Astrocyte (in vitro differentiated cells and primary cell): ENCODE measurements around the gene FAM98B. TPM values are rescaled to one million over a fixed set of nuclear protein-coding genes. Genes with fewer than 3 reads are reported as not detected.

Source experiments
- DNase-seq: peaks from one replicate; pipeline ENCODE4 v3.0.0-alpha.2; 2010; ENCODE audit warnings: low read depth
- FAIRE-seq: peaks from 2 replicates; lab custom pipeline; 2011; peaks lifted over from hg19 to GRCh38; lab: Jason Lieb, UNC
- H2AFZ ChIP-seq: 2 replicates; pipeline ENCODE4 v1.6.0; 2012; ENCODE audit warnings: low read depth, low read length, inconsistent platforms
- H3K27ac ChIP-seq: 2 replicates; pipeline ENCODE4 v1.5.1; 2011; ENCODE audit warnings: low read depth, low read length, inconsistent platforms
- H3K27me3 ChIP-seq: 2 replicates; pipeline ENCODE4 v1.6.0; 2011; ENCODE audit warnings: low read length, inconsistent platforms; ENCODE audit not compliant: insufficient read depth
- H3K36me3 ChIP-seq: 2 replicates; pipeline ENCODE4 v1.5.1; 2011; ENCODE audit warnings: low read length, inconsistent platforms; ENCODE audit not compliant: insufficient read depth
- H3K4me1 ChIP-seq: 2 replicates; pipeline ENCODE4 v1.5.1; 2011; ENCODE audit warnings: low read length, inconsistent platforms; ENCODE audit not compliant: insufficient read depth
- H3K4me2 ChIP-seq: 2 replicates; pipeline ENCODE4 v1.6.0; 2012; ENCODE audit warnings: low read length, inconsistent platforms
- H3K4me3 ChIP-seq: 2 replicates; pipeline ENCODE4 v1.5.1; 2011; ENCODE audit warnings: low read depth, mild to moderate bottlenecking, low read length, inconsistent platforms; ENCODE audit not compliant: insufficient read depth
- H3K79me2 ChIP-seq: 2 replicates; pipeline ENCODE4 v1.6.0; 2012; ENCODE audit warnings: mild to moderate bottlenecking, low read length, inconsistent platforms; ENCODE audit not compliant: insufficient read depth
- H3K9ac ChIP-seq: 2 replicates; pipeline ENCODE4 v1.6.0; 2012; ENCODE audit warnings: mild to moderate bottlenecking, low read length, inconsistent platforms
- H3K9me3 ChIP-seq: 2 replicates; pipeline ENCODE4 v1.5.1; 2012; ENCODE audit warnings: low read depth, mild to moderate bottlenecking, low read length, inconsistent platforms; ENCODE audit not compliant: insufficient read depth
- H4K20me1 ChIP-seq: 2 replicates; pipeline ENCODE4 v1.6.0; 2012; ENCODE audit warnings: low read length, inconsistent platforms; ENCODE audit not compliant: insufficient read depth
- H3K27ac Mint-ChIP-seq: one replicate; pipeline ENCODE4 v1.8.0; 2021; ENCODE audit warnings: mild to moderate bottlenecking, mixed read lengths; ENCODE audit not compliant: unreplicated experiment
- H3K27me3 Mint-ChIP-seq: one replicate; pipeline ENCODE4 v1.8.0; 2021; ENCODE audit warnings: low read depth, mixed read lengths; ENCODE audit not compliant: unreplicated experiment
- H3K36me3 Mint-ChIP-seq: one replicate; pipeline ENCODE4 v1.8.0; 2021; ENCODE audit warnings: low read depth, mixed read lengths; ENCODE audit not compliant: unreplicated experiment
- H3K4me1 Mint-ChIP-seq: one replicate; pipeline ENCODE4 v1.8.0; 2021; ENCODE audit warnings: low read depth, mixed read lengths; ENCODE audit not compliant: unreplicated experiment
- H3K4me3 Mint-ChIP-seq: one replicate; pipeline ENCODE4 v1.8.0; 2021; ENCODE audit warnings: mild to moderate bottlenecking, moderate library complexity, mixed read lengths; ENCODE audit not compliant: unreplicated experiment
- H3K9me3 Mint-ChIP-seq: one replicate; pipeline ENCODE4 v1.8.0; 2021; ENCODE audit warnings: mild to moderate bottlenecking, mixed read lengths; ENCODE audit not compliant: unreplicated experiment
- CTCF ChIP-seq: IDR thresholded peaks from 2 replicates; pipeline ENCODE4 v1.5.1; 2011; ENCODE audit warnings: low read depth, mild to moderate bottlenecking, inconsistent platforms, low read length, moderate library complexity; ENCODE audit not compliant: insufficient read depth
- EZH2 ChIP-seq: IDR thresholded peaks from 2 replicates; pipeline ENCODE4 v1.6.1; 2012; ENCODE audit warnings: mild to moderate bottlenecking, low read length, inconsistent platforms; ENCODE audit not compliant: insufficient read depth
- total RNA-seq: library from RNA; stranded (reverse); gene quantifications from 2 replicates; pipeline ENCODE4 v1.2.1, GENCODE V29; 2021

The FAM98B gene
- total RNA-seq, 1 donor from 2014 or later, result 21.6 TPM

- peak; percentile 27 for DNase-seq
- Histone ChIP-seq H3K36me3 (no peaks in the 10 kb centered on the region), H4K20me1 (no peaks in the 10 kb centered on the region), H3K27ac (no peak overlapping the region), H3K4me2 (no peak overlapping the region), H3K9ac (no peak overlapping the region), H2AFZ (no peak overlapping the region), H3K79me2 (no peaks in the 10 kb centered on the region), H3K9me3 (no peaks in the 10 kb centered on the region), H3K4me1 (no peaks in the 10 kb centered on the region), H3K27me3 (peaks cover 16% of the 10 kb centered on the region), H3K4me3 (no peak overlapping the region)
- Mint-ChIP-seq H3K4me3 (no peak overlapping the region), H3K27me3 (peaks cover 12% of the 10 kb centered on the region), H3K9me3 (peaks cover 3% of the 10 kb centered on the region), H3K27ac (no peak overlapping the region), H3K36me3 (peaks cover 1% of the 10 kb centered on the region), H3K4me1 (no peaks in the 10 kb centered on the region)
- peak; percentile 89 for FAIRE-seq
- TF ChIP-seq CTCF (peak; percentile 100), EZH2 (no peak)
Measured at GRCh38 chr15:38440353-38441129, 13.4 kb upstream of the FAM98B start.

GRCh38 chr15:38441130-38441519 lies 12.8 kb upstream of the FAM98B start:
- H3K9me3 ChIP-seq, result no peaks in the 10 kb centered on the region
- H3K27ac ChIP-seq, result no peak overlapping the region
- no peak for FAIRE-seq
- no peak overlapping the region for H3K27ac Mint-ChIP-seq
- H3K9me3 Mint-ChIP-seq, result peaks cover 3% of the 10 kb centered on the region
- no peak overlapping the region for H3K9ac ChIP-seq
- H3K27me3 ChIP-seq, result peaks cover 16% of the 10 kb centered on the region
- no peak for TF ChIP-seq EZH2
- no peak for TF ChIP-seq CTCF
- H3K4me3 ChIP-seq, result no peak overlapping the region
- DNase-seq, result no peak
- H4K20me1 ChIP-seq, result no peaks in the 10 kb centered on the region
- H3K4me1 Mint-ChIP-seq, result no peaks in the 10 kb centered on the region
- H3K4me2 ChIP-seq, result no peak overlapping the region
- no peak overlapping the region for H2AFZ ChIP-seq
- no peaks in the 10 kb centered on the region for H3K79me2 ChIP-seq
- no peaks in the 10 kb centered on the region for H3K36me3 ChIP-seq
- no peak overlapping the region for H3K4me3 Mint-ChIP-seq
- peaks cover 1% of the 10 kb centered on the region for H3K36me3 Mint-ChIP-seq
- peaks cover 12% of the 10 kb centered on the region for H3K27me3 Mint-ChIP-seq
- H3K4me1 ChIP-seq, result no peaks in the 10 kb centered on the region

- Histone ChIP-seq H3K4me1 (peaks cover 9% of the 10 kb centered on the region), H3K4me2 (peak overlapping the region; percentile 91), H3K9me3 (no peaks in the 10 kb centered on the region), H3K36me3 (no peaks in the 10 kb centered on the region), H4K20me1 (peaks cover 41% of the 10 kb centered on the region), H3K9ac (peak overlapping the region; percentile 97), H3K79me2 (peaks cover 57% of the 10 kb centered on the region), H3K27me3 (no peaks in the 10 kb centered on the region), H3K4me3 (peak overlapping the region; percentile 85), H3K27ac (peak overlapping the region; percentile 92), H2AFZ (peak overlapping the region; percentile 98)
- Mint-ChIP-seq H3K4me3 (peak overlapping the region; percentile 99), H3K9me3 (no peaks in the 10 kb centered on the region), H3K36me3 (no peaks in the 10 kb centered on the region), H3K27me3 (no peaks in the 10 kb centered on the region), H3K27ac (peak overlapping the region; percentile 95), H3K4me1 (peaks cover 5% of the 10 kb centered on the region)
- TF ChIP-seq EZH2 (no peak), CTCF (no peak)
- FAIRE-seq (no peak), DNase-seq (peak; percentile 15)
Measured at GRCh38 chr15:38454696-38455090, 766 bp downstream of the FAM98B start.
